H9 (cell line): Measurements from ENCODE around the gene LPP. TPM values are rescaled to one million over a fixed set of nuclear protein-coding genes. Genes with fewer than 3 reads are reported as not detected.

Experiments
- DNase-seq: peaks from one replicate; pipeline ENCODE4 v3.0.0-alpha.2; 2017
- H2AFZ ChIP-seq: one replicate; pipeline ENCODE4 v1.6.1; 2013; ENCODE audit warnings: mild to moderate bottlenecking, low read length, control low read depth, moderate library complexity
- H2AK5ac ChIP-seq: 2 replicates; pipeline ENCODE4 v1.6.1; 2013; ENCODE audit warnings: low read length, control low read depth, mixed read lengths; ENCODE audit not compliant: insufficient read length
- H2BK120ac ChIP-seq: one replicate; pipeline ENCODE4 v1.6.1; 2013; ENCODE audit warnings: low read depth, mild to moderate bottlenecking, low read length, control low read depth, inconsistent platforms; ENCODE audit not compliant: poor library complexity, severe bottlenecking
- H2BK12ac ChIP-seq: 2 replicates; pipeline ENCODE4 v1.6.1; 2013; ENCODE audit warnings: low read length, control low read depth, mixed read lengths, low read depth; ENCODE audit not compliant: insufficient read length
- H2BK15ac ChIP-seq: 2 replicates; pipeline ENCODE4 v1.6.1; 2013; ENCODE audit warnings: low read depth, low read length, control low read depth
- H2BK20ac ChIP-seq: one replicate; pipeline ENCODE4 v1.6.1; 2013; ENCODE audit warnings: low read depth, mild to moderate bottlenecking, low read length, control low read depth, inconsistent platforms; ENCODE audit not compliant: poor library complexity, severe bottlenecking
- H2BK5ac ChIP-seq: 2 replicates; pipeline ENCODE4 v1.6.1; 2013; ENCODE audit warnings: low read length, control low read depth, mixed read lengths; ENCODE audit not compliant: insufficient read length
- H3K14ac ChIP-seq: 2 replicates; pipeline ENCODE4 v1.6.1; 2013; ENCODE audit warnings: low read length, control low read depth; ENCODE audit not compliant: insufficient read depth
- H3K18ac ChIP-seq: 2 replicates; pipeline ENCODE4 v1.6.1; 2013; ENCODE audit warnings: low read depth, mild to moderate bottlenecking, mixed read lengths, low read length, control low read depth; ENCODE audit not compliant: insufficient read length
- H3K23ac ChIP-seq: 2 replicates; pipeline ENCODE4 v1.6.1; 2013; ENCODE audit warnings: low read length, control low read depth, mixed read lengths, low read depth; ENCODE audit not compliant: insufficient read length
- H3K23me2 ChIP-seq: 2 replicates; pipeline ENCODE4 v1.6.1; 2013; ENCODE audit warnings: low read depth, mild to moderate bottlenecking, mixed read lengths, low read length, control low read depth; ENCODE audit not compliant: insufficient read length, poor library complexity, severe bottlenecking
- H3K27ac ChIP-seq: 2 replicates; pipeline ENCODE4 v1.5.1; 2013; ENCODE audit warnings: low read length, control low read depth, mixed read lengths, low read depth; ENCODE audit not compliant: insufficient read length
- H3K27me3 ChIP-seq: 2 replicates; pipeline ENCODE4 v1.6.1; 2013; ENCODE audit warnings: low read length, control low read depth, inconsistent platforms; ENCODE audit not compliant: insufficient read depth
- H3K4ac ChIP-seq: 2 replicates; pipeline ENCODE4 v1.6.1; 2013; ENCODE audit warnings: low read depth, mild to moderate bottlenecking, control low read depth, inconsistent platforms, low read length, moderate library complexity
- H3K4me1 ChIP-seq: 2 replicates; pipeline ENCODE4 v1.6.1; 2013; ENCODE audit warnings: low read length, control low read depth, inconsistent platforms; ENCODE audit not compliant: insufficient read depth
- H3K4me2 ChIP-seq: 2 replicates; pipeline ENCODE4 v1.6.1; 2013; ENCODE audit warnings: low read length, control low read depth, mixed read lengths; ENCODE audit not compliant: insufficient read length, insufficient read depth
- H3K56ac ChIP-seq: 2 replicates; pipeline ENCODE4 v1.6.1; 2013; ENCODE audit warnings: low read depth, mild to moderate bottlenecking, mixed read lengths, low read length, control low read depth; ENCODE audit not compliant: insufficient read length
- H3K79me1 ChIP-seq: 2 replicates; pipeline ENCODE4 v1.6.1; 2013; ENCODE audit warnings: low read depth, mild to moderate bottlenecking, moderate library complexity, low read length, control low read depth, inconsistent platforms; ENCODE audit not compliant: insufficient read depth, poor library complexity, severe bottlenecking
- H3K79me2 ChIP-seq: 2 replicates; pipeline ENCODE4 v1.6.1; 2013; ENCODE audit warnings: low read length, control low read depth, inconsistent platforms; ENCODE audit not compliant: insufficient read depth
- H3K9ac ChIP-seq: 2 replicates; pipeline ENCODE4 v1.6.1; 2013; ENCODE audit warnings: low read length, control low read depth, mixed read lengths; ENCODE audit not compliant: insufficient read length; ENCODE audit errors: extremely low read depth
- H3K9me3 ChIP-seq: one replicate; pipeline ENCODE4 v1.6.1; 2013; ENCODE audit warnings: low read depth, low read length, inconsistent platforms; ENCODE audit not compliant: control insufficient read depth
- H3T11ph ChIP-seq: one replicate; pipeline ENCODE4 v1.6.1; 2013; ENCODE audit warnings: mild to moderate bottlenecking, low read length, control low read depth, inconsistent platforms
- H4K20me1 ChIP-seq: one replicate; pipeline ENCODE4 v1.6.1; 2013; ENCODE audit not compliant: control insufficient read depth, insufficient read length, insufficient read depth
- H4K5ac ChIP-seq: 2 replicates; pipeline ENCODE4 v1.6.1; 2013; ENCODE audit warnings: low read depth, mild to moderate bottlenecking, mixed read lengths, low read length, control low read depth; ENCODE audit not compliant: insufficient read length
- H4K8ac ChIP-seq: replicated peaks from 2 replicates; pipeline ENCODE4 v1.6.1; 2013; ENCODE audit warnings: low read length, control low read depth, mixed read lengths, low read depth; ENCODE audit not compliant: insufficient read length
- H4K91ac ChIP-seq: 2 replicates; pipeline ENCODE4 v1.6.1; 2013; ENCODE audit warnings: low read depth, mild to moderate bottlenecking, moderate library complexity, mixed read lengths, low read length, control low read depth; ENCODE audit not compliant: insufficient read length
- H3K27ac Mint-ChIP-seq, 3 experiments: 2 replicates in 2 of 3; 3 replicates in 1 of 3; pipeline ENCODE4 v1.8.0; 2020 to 2021; ENCODE audit warnings: mixed read lengths in 3 of 3, mild to moderate bottlenecking in 1 of 3, moderate library complexity in 1 of 3
- H3K27me3 Mint-ChIP-seq: 2 replicates; pipeline ENCODE4 v1.8.0; 2021; ENCODE audit warnings: low read depth, mild to moderate bottlenecking, moderate library complexity, mixed read lengths
- H3K36me3 Mint-ChIP-seq, 3 experiments: 2 replicates in 2 of 3; 3 replicates in 1 of 3; pipeline ENCODE4 v1.8.0; 2020 to 2021; ENCODE audit warnings: low read depth in 3 of 3, mixed read lengths in 3 of 3; ENCODE audit not compliant: insufficient read depth in 1 of 3
- H3K4me1 Mint-ChIP-seq, 2 experiments: 2 replicates each; pipeline ENCODE4 v1.8.0; 2020; ENCODE audit warnings: mixed read lengths in 2 of 2
- H3K4me3 Mint-ChIP-seq, 2 experiments: 2 replicates in 1 of 2; 3 replicates in 1 of 2; pipeline ENCODE4 v1.8.0; 2020 to 2021; ENCODE audit warnings: mild to moderate bottlenecking in 2 of 2, mixed read lengths in 2 of 2, moderate library complexity in 1 of 2
- H3K9me3 Mint-ChIP-seq, 2 experiments: 2 replicates in 1 of 2; 3 replicates in 1 of 2; pipeline ENCODE4 v1.8.0; 2020; ENCODE audit warnings: mild to moderate bottlenecking in 2 of 2, mixed read lengths in 2 of 2, moderate library complexity in 1 of 2
- CTCF ChIP-seq: fragments of 200-600 bp; sonication (generic); conservative IDR thresholded peaks from 3 replicates; pipeline ENCODE4 v1.8.0; 2021; ENCODE audit warnings: antibody characterized with exemption, mild to moderate bottlenecking
- WGBS: extraction: QIAGEN DNeasy Blood & Tissue Kit; methylation state at CpG from one replicate; pipeline ENCODE4 v1.1.7; 2013; ENCODE audit warnings: missing lambda C conversion rate, low lambda C conversion rate, mixed read lengths; ENCODE audit not compliant: insufficient read length; ENCODE audit errors: extremely low coverage; 5-methylcytosine and 5-hydroxymethylcytosine counted together
- total RNA-seq: library from RNA; stranded (reverse); gene quantifications from 2 replicates; pipeline ENCODE4 v1.2.1, GENCODE V29; 2021

The LPP gene
- total RNA-seq, 1 experiment from 2014 or later, result 64.6 TPM

DNA sequence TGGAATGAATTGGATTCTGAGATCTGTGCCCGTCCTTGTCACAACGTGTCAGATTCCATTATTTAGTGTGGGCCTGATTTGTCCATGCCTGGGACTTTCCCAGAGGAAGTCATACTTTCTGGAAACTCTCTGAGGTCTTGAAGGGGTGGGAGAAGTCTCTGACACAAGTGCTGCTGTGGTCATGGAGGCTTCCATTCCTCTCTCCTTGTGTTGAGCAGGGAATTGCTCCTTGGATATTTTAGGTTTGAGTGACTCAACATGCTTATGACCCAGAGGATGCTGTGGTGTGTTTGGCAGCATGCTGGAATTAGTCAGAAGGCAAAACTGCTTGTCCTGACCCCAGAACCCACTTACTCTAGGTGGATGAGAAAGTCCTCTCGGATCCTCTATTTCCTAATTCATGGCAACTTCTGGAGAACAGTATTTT lies 132.1 kb downstream of the LPP start:
- H3K4ac ChIP-seq, result no peak overlapping the region
- H3K4me1 ChIP-seq, result peaks cover 3% of the 10 kb centered on the region; the same call in 1 of the 2 replicates
- no peak overlapping the region for H3K23ac ChIP-seq
- Mint-ChIP-seq H3K4me1 (peaks cover 16 to 18% of the 10 kb centered on the region in 2 experiments; a peak in 3 of 4 replicates), H3K27ac (peak overlapping the region in 1 of 3 experiments; percentile 30; a peak in 1 of 7 replicates), H3K9me3 (no peaks in the 10 kb centered on the region), H3K36me3 (peaks cover 0 to 4% (median 0%) of the 10 kb centered on the region in 3 experiments; a peak in 3 of 7 replicates), H3K4me3 (no peak overlapping the region), H3K27me3 (no peaks in the 10 kb centered on the region)
- no peak for DNase-seq
- H3K9me3 ChIP-seq, result no peaks in the 10 kb centered on the region
- H3K79me2 ChIP-seq, result peaks cover 1% of the 10 kb centered on the region; the same call in 1 of the 2 replicates
- H3K27me3 ChIP-seq, result no peaks in the 10 kb centered on the region
- H3K23me2 ChIP-seq, result no peaks in the 10 kb centered on the region
- H4K5ac ChIP-seq, result no peak overlapping the region
- no peak overlapping the region for H3K9ac ChIP-seq
- H3K56ac ChIP-seq, result no peak overlapping the region
- no CpG with 5 or more reads among the region's 3 CpGs for WGBS
- H3K18ac ChIP-seq, result no peak overlapping the region
- H3K14ac ChIP-seq, result no peak overlapping the region
- H2BK12ac ChIP-seq, result no peak overlapping the region
- H2AFZ ChIP-seq, result no peak overlapping the region
- no peak overlapping the region for H2BK5ac ChIP-seq
- no peak overlapping the region for H3K27ac ChIP-seq
- no peak overlapping the region for H4K8ac ChIP-seq
- no peak for TF ChIP-seq CTCF
- no peaks in the 10 kb centered on the region for H4K20me1 ChIP-seq
- H2BK120ac ChIP-seq, result no peak overlapping the region
- no peak overlapping the region for H3K4me2 ChIP-seq
- no peak overlapping the region for H2AK5ac ChIP-seq
- H2BK15ac ChIP-seq, result no peak overlapping the region
- no peak overlapping the region for H2BK20ac ChIP-seq
- no peak overlapping the region for H3T11ph ChIP-seq
- no peaks in the 10 kb centered on the region for H3K79me1 ChIP-seq
- no peak overlapping the region for H4K91ac ChIP-seq
